SK-N-SH (cell line): ENCODE data around the gene WFDC9. TPM values are rescaled to one million over a fixed set of nuclear protein-coding genes. Genes with fewer than 3 reads are reported as not detected.
A peak's percentile ranks its signal among the peaks of the same experiment; 100 is the strongest.

Experiments
- CTCF ChIA-PET: fragments of 300-600, 350-600 bp; formaldehyde crosslinking; extraction: SDS; loops from one replicate; lab custom pipeline; 2021; lab: Yijun Ruan, JAX
- POLR2A ChIA-PET: fragments of 350-600 bp; sonication (Branson Sonifier 250); formaldehyde crosslinking; extraction: SDS; loops from one replicate; lab custom pipeline; 2020; ENCODE audit warnings: antibody characterized with exemption, inconsistent platforms; lab: Yijun Ruan, JAX
- DNase-seq: peaks from one replicate; pipeline ENCODE4 v3.0.0; 2012
- H2AFZ ChIP-seq: fragments of 200-600 bp; sonication (generic); 2 replicates; pipeline ENCODE4 v1.8.1; 2016; ENCODE audit warnings: antibody characterized with exemption, mild to moderate bottlenecking, low read depth
- H3F3A ChIP-seq: fragments of 200-600 bp; sonication (generic); replicated peaks from 2 replicates; pipeline ENCODE3; 2016; ENCODE audit warnings: antibody characterized with exemption, mild to moderate bottlenecking; ENCODE audit not compliant: insufficient read depth
- H3K27ac ChIP-seq, 2 experiments: fragments of 200-500 bp in 1 of 2; fragments of 200-600 bp in 1 of 2; sonication (Bioruptor generic) in 1 of 2; sonication (generic), shearing (Covaris generic) in 1 of 2; 2 replicates each; pipeline versions ENCODE4 v1.5.1 to v1.6.1; 2014 to 2016; ENCODE audit warnings: low read depth in 2 of 2, inconsistent platforms in 1 of 2, low read length in 1 of 2, mild to moderate bottlenecking in 1 of 2, mixed read lengths in 1 of 2
- H3K27me3 ChIP-seq: fragments of 200-600 bp; sonication (generic), shearing (Covaris generic); 2 replicates; pipeline ENCODE4 v1.6.1; 2016; ENCODE audit warnings: mixed run types; ENCODE audit not compliant: insufficient read depth
- H3K36me3 ChIP-seq, 2 experiments: fragments of 200-500 bp in 1 of 2; fragments of 200-600 bp in 1 of 2; sonication (Bioruptor generic) in 1 of 2; sonication (generic) in 1 of 2; replicated peaks in 1 of 2; 2 replicates each; pipeline versions ENCODE3 to v1.5.1; 2014 to 2016; ENCODE audit warnings: low read length in 1 of 2, mild to moderate bottlenecking in 1 of 2; ENCODE audit not compliant: insufficient read depth in 2 of 2, control insufficient read depth in 1 of 2
- H3K4me1 ChIP-seq, 2 experiments: fragments of 200-500 bp in 1 of 2; fragments of 200-600 bp in 1 of 2; sonication (Bioruptor generic) in 1 of 2; sonication (generic), shearing (Covaris generic) in 1 of 2; 2 replicates each; pipeline versions ENCODE4 v1.5.1 to v1.6.1; 2014 to 2016; ENCODE audit warnings: low read depth in 1 of 2, low read length in 1 of 2, mixed run types in 1 of 2; ENCODE audit not compliant: insufficient read depth in 2 of 2, control insufficient read depth in 1 of 2
- H3K4me2 ChIP-seq: fragments of 200-600 bp; sonication (generic), shearing (Covaris generic); 2 replicates; pipeline ENCODE4 v1.6.1; 2017; ENCODE audit warnings: mixed run types
- H3K4me3 ChIP-seq, 2 experiments: fragments of 200-500 bp in 1 of 2; fragments of 200-600 bp in 1 of 2; sonication (Bioruptor generic) in 1 of 2; sonication (generic), shearing (Covaris generic) in 1 of 2; 2 replicates each; pipeline versions ENCODE4 v1.5.1 to v1.8.1; 2014 to 2016; ENCODE audit warnings: low read depth in 2 of 2, inconsistent platforms in 1 of 2, low read length in 1 of 2, mild to moderate bottlenecking in 1 of 2, mixed read lengths in 1 of 2, moderate library complexity in 1 of 2
- H3K79me2 ChIP-seq: fragments of 200-600 bp; sonication (generic); 2 replicates; pipeline ENCODE4 v1.8.1; 2017; ENCODE audit warnings: mild to moderate bottlenecking; ENCODE audit not compliant: insufficient read depth
- H3K9ac ChIP-seq: fragments of 200-600 bp; sonication (generic); 2 replicates; pipeline ENCODE4 v1.6.1; 2017; ENCODE audit warnings: mixed run types
- H3K9me2 ChIP-seq: fragments of 200-600 bp; sonication (generic); 2 replicates; pipeline ENCODE4 v1.6.1; 2017; ENCODE audit warnings: mixed run types
- H3K9me3 ChIP-seq: fragments of 200-600 bp; sonication (generic); 2 replicates; pipeline ENCODE4 v1.6.1; 2017; ENCODE audit warnings: mixed run types, mild to moderate bottlenecking, moderate library complexity
- H4K20me1 ChIP-seq: fragments of 200-600 bp; sonication (generic); 2 replicates; pipeline ENCODE4 v1.6.1; 2017; ENCODE audit warnings: mild to moderate bottlenecking, mixed run types; ENCODE audit not compliant: insufficient read depth
- CTCF ChIP-seq: fragments of 200-600 bp; sonication (generic); IDR thresholded peaks from 2 replicates; pipeline ENCODE4 v1.6.1; 2017; ENCODE audit warnings: antibody characterized with exemption, mild to moderate bottlenecking, moderate library complexity
- ELF1 ChIP-seq: IDR thresholded peaks from 2 replicates; pipeline ENCODE4 v1.4.0; 2012
- EZH2phosphoT487 ChIP-seq: fragments of 200-600 bp; sonication (generic); IDR thresholded peaks from 2 replicates; pipeline ENCODE4 v1.6.1; 2017; ENCODE audit warnings: low read depth, mixed run types, mild to moderate bottlenecking, antibody characterized with exemption, moderate library complexity, borderline replicate concordance
- FOSL2 ChIP-seq: IDR thresholded peaks from 2 replicates; pipeline ENCODE4 v1.4.0; 2012; ENCODE audit warnings: low read depth, mild to moderate bottlenecking, moderate library complexity, borderline replicate concordance
- JUND ChIP-seq: IDR thresholded peaks from 2 replicates; pipeline ENCODE4 v1.4.0; 2012
- POLR2AphosphoS5 ChIP-seq: IDR thresholded peaks from 2 replicates; pipeline ENCODE4 v1.6.1; 2012; ENCODE audit warnings: low read depth, low read length
- RAD21 ChIP-seq: IDR thresholded peaks from 2 replicates; pipeline ENCODE4 v1.6.1; 2012; ENCODE audit warnings: mild to moderate bottlenecking, low read length
- RFX5 ChIP-seq: IDR thresholded peaks from 2 replicates; pipeline ENCODE4 v1.6.1; 2012; ENCODE audit warnings: mild to moderate bottlenecking, improper control_type of control experiment, low read length
- SMC3 ChIP-seq: IDR thresholded peaks from 2 replicates; pipeline ENCODE4 v1.6.1; 2012; ENCODE audit warnings: low read depth, low read length, improper control_type of control experiment
- TEAD4 ChIP-seq: IDR thresholded peaks from 2 replicates; pipeline ENCODE4 v1.4.0; 2012; ENCODE audit warnings: mild to moderate bottlenecking, borderline replicate concordance; ENCODE audit not compliant: insufficient read depth
- USF1 ChIP-seq: IDR thresholded peaks from 2 replicates; pipeline ENCODE4 v1.4.0; 2012; ENCODE audit warnings: low read depth, borderline replicate concordance
- USF2 ChIP-seq: fragments of 150-350 bp; IDR thresholded peaks from 2 replicates; pipeline ENCODE4 v1.6.1; 2017; ENCODE audit warnings: antibody characterized with exemption, low read length, low read depth, borderline replicate concordance
- ZBTB33 ChIP-seq: IDR thresholded peaks from 2 replicates; pipeline ENCODE4 v1.4.0; 2012; ENCODE audit warnings: low read depth, borderline replicate concordance
- WGBS: methylation state at CpG from one replicate; pipeline ENCODE4 v1.1.6; 2017; ENCODE audit warnings: low lambda C conversion rate; 5-methylcytosine and 5-hydroxymethylcytosine counted together
- polyA plus RNA-seq, 3 experiments: library from polyadenylated mRNA; depleted of rRNA; stranded (reverse); fragments of >200 nt; gene quantifications; 2 replicates each; pipeline ENCODE4 v1.2.3, GENCODE V29; 2012

The WFDC9 gene
- polyA plus RNA-seq, 1 of the 3 experiments (the other 2 are of a cell fraction) = not detected

GRCh38 chr20:45592574-45593189, 38.4 kb downstream of the WFDC9 start:
- Histone ChIP-seq H3K4me3 (no peak overlapping the region; a peak in 1 of 4 replicates), H3K9ac (no peak overlapping the region), H3K4me1 (no peaks in the 10 kb centered on the region), H3K27ac (no peak overlapping the region), H3K9me3 (no peaks in the 10 kb centered on the region), H3K79me2 (no peaks in the 10 kb centered on the region), H3K27me3 (peaks cover 10% of the 10 kb centered on the region; the same call in 1 of the 2 replicates), H3K36me3 (no peaks in the 10 kb centered on the region), H3F3A (no peaks in the 10 kb centered on the region), H3K4me2 (no peak overlapping the region), H4K20me1 (no peaks in the 10 kb centered on the region), H2AFZ (no peak overlapping the region), H3K9me2 (no peaks in the 10 kb centered on the region)
- DNase-seq = peak; percentile 33
- POLR2A ChIA-PET = no interaction called here
- 2% methylated on average over 5 of the region's 5 CpGs for WGBS
- CTCF ChIA-PET = interaction anchor here (1.0 to 3.6 kb wide), 4 partner anchors 36 to 338 kb away, joined by 3 to 14 read pairs (median 6); no protein-coding TSS in a partner anchor
- TF ChIP-seq CTCF (peak; percentile 75), TEAD4 (no peak), EZH2phosphoT487 (no peak), JUND (no peak), POLR2AphosphoS5 (no peak), USF1 (no peak), SMC3 (peak; percentile 47), RAD21 (peak; percentile 60), USF2 (no peak)

GRCh38 chr20:45589725-45590124, 41.4 kb downstream of the WFDC9 start:
- Histone ChIP-seq H3K4me3 (no peak overlapping the region), H3K36me3 (no peaks in the 10 kb centered on the region), H3K9me3 (no peaks in the 10 kb centered on the region), H3K9me2 (no peaks in the 10 kb centered on the region), H3K79me2 (no peaks in the 10 kb centered on the region), H3K9ac (no peak overlapping the region), H3K27me3 (peaks cover 14% of the 10 kb centered on the region; the same call in 1 of the 2 replicates), H3F3A (no peaks in the 10 kb centered on the region), H4K20me1 (no peaks in the 10 kb centered on the region), H2AFZ (no peak overlapping the region), H3K27ac (no peak overlapping the region), H3K4me1 (no peaks in the 10 kb centered on the region), H3K4me2 (no peak overlapping the region)
- WGBS = 0% methylated on average over 1 of the region's 1 CpG
- CTCF ChIA-PET = interaction anchor here (1.7 kb wide), 1 partner anchor 181 kb away, joined by 5 read pairs; no protein-coding TSS in a partner anchor
- DNase-seq = no peak
- TF ChIP-seq RFX5 (no peak), ELF1 (no peak), ZBTB33 (no peak), FOSL2 (no peak)
- POLR2A ChIA-PET = no interaction called here
